ENCODE data around the gene CPNE8. TPM values are rescaled to one million over a fixed set of nuclear protein-coding genes. Genes with fewer than 3 reads are reported as not detected.

CPNE8 gene
- total and polyA plus RNA-seq, 5 donors from 2014 or later: 0.73 to 10.3 (median 1.5) TPM

GRCh38 chr12:38689704-38690103 is 215.7 kb downstream of the CPNE8 start:
- H3K36me3 Mint-ChIP-seq: peaks cover 14% of the 10 kb centered on the region

GRCh38 chr12:38689195-38689594 is 216.2 kb downstream of the CPNE8 start:
- Mint-ChIP-seq H3K9me3 (peaks cover 0 to 3% (median 0%) of the 10 kb centered on the region in 7 donors), H3K27ac (no peak overlapping the region), H3K4me3 (no peak overlapping the region), H3K27me3 (no peaks in the 10 kb centered on the region), H3K36me3 (peaks cover 14% of the 10 kb centered on the region), H3K4me1 (peaks cover 0 to 4% (median 0%) of the 10 kb centered on the region in 4 donors)
- Histone ChIP-seq H3K9me3 (ENCODE audit: control insufficient read depth in 2 of 2, low read length in 2 of 2) (no peaks in the 10 kb centered on the region), H3K27ac (ENCODE audit: insufficient read depth, low read length, poor library complexity, severe bottlenecking) (no peak overlapping the region), H3K36me3 (ENCODE audit: control insufficient read depth, insufficient read depth, low read length) (no peaks in the 10 kb centered on the region), H3K4me1 (ENCODE audit: control insufficient read depth, insufficient read depth, low read length, poor library complexity, severe bottlenecking) (no peaks in the 10 kb centered on the region), H3K4me3 (ENCODE audit: low read depth, low read length) (no peak overlapping the region), H3K27me3 (ENCODE audit: control insufficient read depth, insufficient read depth, low read length) (no peaks in the 10 kb centered on the region)
- DNase-seq (no peak), ATAC-seq (ENCODE audit: low read depth in 2 of 2) (no peak)

More at GRCh38 chr12:38689704-38690103, 215.7 kb downstream of the CPNE8 start:
- H3K27ac ChIP-seq (ENCODE audit: insufficient read depth, low read length, poor library complexity, severe bottlenecking): no peak overlapping the region
- Mint-ChIP-seq H3K4me3 (no peak overlapping the region), H3K27ac (no peak overlapping the region), H3K27me3 (no peaks in the 10 kb centered on the region), H3K9me3 (peaks cover 0 to 3% (median 0%) of the 10 kb centered on the region in 7 donors), H3K4me1 (peaks cover 0 to 4% (median 0%) of the 10 kb centered on the region in 4 donors)
- ATAC-seq (ENCODE audit: low read depth in 2 of 2) (no peak), DNase-seq (no peak)
- H3K4me1 ChIP-seq (ENCODE audit: control insufficient read depth, insufficient read depth, low read length, poor library complexity, severe bottlenecking): no peaks in the 10 kb centered on the region
- no peaks in the 10 kb centered on the region for H3K27me3 ChIP-seq (ENCODE audit: control insufficient read depth, insufficient read depth, low read length)
- H3K9me3 ChIP-seq (ENCODE audit: control insufficient read depth in 2 of 2, low read length in 2 of 2): no peaks in the 10 kb centered on the region
- H3K36me3 ChIP-seq (ENCODE audit: control insufficient read depth, insufficient read depth, low read length): no peaks in the 10 kb centered on the region
- H3K4me3 ChIP-seq (ENCODE audit: low read depth, low read length): no peak overlapping the region

DNA sequence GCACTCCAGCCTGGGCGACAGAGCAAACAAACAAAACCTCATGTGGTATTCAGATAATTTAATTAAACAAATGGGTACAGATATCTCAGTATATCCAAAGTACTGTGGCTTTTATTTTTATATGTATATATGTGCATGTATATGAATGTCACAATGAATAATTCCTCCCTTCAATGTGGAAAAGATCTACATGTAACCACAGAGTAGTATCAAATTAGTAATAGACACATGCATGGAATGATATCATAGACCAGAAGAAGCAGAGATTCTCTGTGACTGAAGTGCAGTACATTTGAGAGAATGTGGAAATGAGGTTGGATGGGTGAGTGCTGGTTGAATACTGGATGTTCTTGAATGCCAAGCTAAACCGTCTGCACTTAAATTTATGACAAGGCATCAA is 222.9 kb downstream of the CPNE8 start:
- H3K36me3 Mint-ChIP-seq: peaks cover 10% of the 10 kb centered on the region
- DNase-seq: no peak
- no peaks in the 10 kb centered on the region for H3K4me1 ChIP-seq (ENCODE audit: control insufficient read depth, insufficient read depth, low read length, poor library complexity, severe bottlenecking)
- peaks cover 0 to 1% (median 0%) of the 10 kb centered on the region in 7 donors for H3K9me3 Mint-ChIP-seq
- H3K36me3 ChIP-seq (ENCODE audit: control insufficient read depth, insufficient read depth, low read length): no peaks in the 10 kb centered on the region
- no peak overlapping the region for H3K27ac ChIP-seq (ENCODE audit: insufficient read depth, low read length, poor library complexity, severe bottlenecking)
- ATAC-seq (ENCODE audit: low read depth in 2 of 2): no peak
- no peaks in the 10 kb centered on the region for H3K4me1 Mint-ChIP-seq
- no peaks in the 10 kb centered on the region for H3K27me3 Mint-ChIP-seq
- no peak overlapping the region for H3K27ac Mint-ChIP-seq
- no peak overlapping the region for H3K4me3 ChIP-seq (ENCODE audit: low read depth, low read length)
- no peak overlapping the region for H3K4me3 Mint-ChIP-seq
- H3K9me3 ChIP-seq (ENCODE audit: control insufficient read depth in 2 of 2, low read length in 2 of 2): no peaks in the 10 kb centered on the region
- no peaks in the 10 kb centered on the region for H3K27me3 ChIP-seq (ENCODE audit: control insufficient read depth, insufficient read depth, low read length)

DNA sequence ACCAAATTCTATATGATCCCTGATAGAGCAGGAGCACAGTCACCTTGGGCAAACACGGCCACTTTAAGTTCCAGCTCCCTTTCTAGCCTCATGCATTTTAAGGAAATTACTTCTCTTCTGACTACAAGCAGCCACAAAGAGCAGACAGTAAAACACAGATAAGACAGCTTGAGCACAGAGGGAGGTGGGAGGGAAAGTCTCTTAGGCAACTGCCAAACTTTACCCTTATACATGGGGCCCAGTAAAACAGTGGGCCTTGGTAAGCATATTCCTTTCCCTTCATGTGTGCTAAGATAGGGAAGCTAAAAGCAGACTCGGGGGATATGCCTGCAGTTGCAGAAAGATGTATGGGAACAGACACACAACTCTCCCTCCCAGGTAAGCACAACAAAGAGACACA is 235.9 kb downstream of the CPNE8 start:
- no peak overlapping the region for H3K27ac ChIP-seq (ENCODE audit: insufficient read depth, low read length, poor library complexity, severe bottlenecking)
- Mint-ChIP-seq H3K36me3 (peaks cover 13% of the 10 kb centered on the region), H3K4me3 (no peak overlapping the region), H3K4me1 (no peaks in the 10 kb centered on the region), H3K27ac (no peak overlapping the region), H3K9me3 (peaks cover 0 to 2% (median 0%) of the 10 kb centered on the region in 7 donors), H3K27me3 (no peaks in the 10 kb centered on the region)
- ATAC-seq (ENCODE audit: low read depth in 2 of 2): no peak
- no peak overlapping the region for H3K4me3 ChIP-seq (ENCODE audit: low read depth, low read length)
- no peaks in the 10 kb centered on the region for H3K9me3 ChIP-seq (ENCODE audit: control insufficient read depth in 2 of 2, low read length in 2 of 2)
- no peak for DNase-seq
- no peaks in the 10 kb centered on the region for H3K27me3 ChIP-seq (ENCODE audit: control insufficient read depth, insufficient read depth, low read length)
- no peaks in the 10 kb centered on the region for H3K4me1 ChIP-seq (ENCODE audit: control insufficient read depth, insufficient read depth, low read length, poor library complexity, severe bottlenecking)
- H3K36me3 ChIP-seq (ENCODE audit: control insufficient read depth, insufficient read depth, low read length): no peaks in the 10 kb centered on the region

GRCh38 chr12:38669081-38669480 is 236.3 kb downstream of the CPNE8 start:
- H3K4me3 ChIP-seq (ENCODE audit: low read depth, low read length): no peak overlapping the region
- no peak for ATAC-seq (ENCODE audit: low read depth in 2 of 2)
- no peak overlapping the region for H3K27ac Mint-ChIP-seq
- H3K27me3 Mint-ChIP-seq: no peaks in the 10 kb centered on the region
- H3K9me3 ChIP-seq (ENCODE audit: control insufficient read depth in 2 of 2, low read length in 2 of 2): no peaks in the 10 kb centered on the region
- no peaks in the 10 kb centered on the region for H3K4me1 ChIP-seq (ENCODE audit: control insufficient read depth, insufficient read depth, low read length, poor library complexity, severe bottlenecking)
- DNase-seq: no peak
- H3K4me1 Mint-ChIP-seq: no peaks in the 10 kb centered on the region
- H3K27me3 ChIP-seq (ENCODE audit: control insufficient read depth, insufficient read depth, low read length): no peaks in the 10 kb centered on the region
- H3K9me3 Mint-ChIP-seq: peaks cover 0 to 2% (median 0%) of the 10 kb centered on the region in 7 donors
- peaks cover 10% of the 10 kb centered on the region for H3K36me3 Mint-ChIP-seq
- no peaks in the 10 kb centered on the region for H3K36me3 ChIP-seq (ENCODE audit: control insufficient read depth, insufficient read depth, low read length)
- H3K27ac ChIP-seq (ENCODE audit: insufficient read depth, low read length, poor library complexity, severe bottlenecking): no peak overlapping the region
- no peak overlapping the region for H3K4me3 Mint-ChIP-seq

DNA sequence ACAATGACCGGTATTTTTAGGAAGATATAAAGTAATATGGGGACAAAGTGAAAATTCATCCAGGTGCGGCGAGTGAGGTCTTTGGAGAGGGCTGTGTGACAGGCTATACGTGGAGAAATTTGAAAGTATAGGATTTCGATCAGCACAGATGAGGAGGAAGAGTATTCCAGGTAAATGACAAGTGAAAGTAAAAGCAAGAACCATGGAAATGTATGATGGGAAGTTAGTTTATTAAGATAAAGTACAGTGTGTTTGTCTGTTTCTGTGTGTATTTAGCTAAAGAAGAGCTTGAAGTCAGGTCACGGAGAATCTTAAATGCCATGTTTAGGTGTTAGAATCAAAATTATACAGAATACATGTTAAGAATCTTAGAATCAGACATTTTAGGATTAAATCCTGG is 239.0 kb downstream of the CPNE8 start:
- peaks cover 0 to 16% (median 7%) of the 10 kb centered on the region in 7 donors for H3K9me3 Mint-ChIP-seq
- H3K36me3 Mint-ChIP-seq: peaks cover 19% of the 10 kb centered on the region
- no peaks in the 10 kb centered on the region for H3K4me1 Mint-ChIP-seq
- ATAC-seq (ENCODE audit: low read depth in 2 of 2): no peak
- Histone ChIP-seq H3K27ac (ENCODE audit: insufficient read depth, low read length, poor library complexity, severe bottlenecking) (no peak overlapping the region), H3K9me3 (ENCODE audit: control insufficient read depth in 2 of 2, low read length in 2 of 2) (peaks cover 0 to 7% of the 10 kb centered on the region in 2 experiments), H3K4me1 (ENCODE audit: control insufficient read depth, insufficient read depth, low read length, poor library complexity, severe bottlenecking) (no peaks in the 10 kb centered on the region), H3K36me3 (ENCODE audit: control insufficient read depth, insufficient read depth, low read length) (no peaks in the 10 kb centered on the region), H3K27me3 (ENCODE audit: control insufficient read depth, insufficient read depth, low read length) (no peaks in the 10 kb centered on the region), H3K4me3 (ENCODE audit: low read depth, low read length) (no peak overlapping the region)
- H3K4me3 Mint-ChIP-seq: no peak overlapping the region
- no peak for DNase-seq
- H3K27me3 Mint-ChIP-seq: no peaks in the 10 kb centered on the region
- H3K27ac Mint-ChIP-seq: no peak overlapping the region

GRCh38 chr12:38664661-38665269 is 240.6 kb downstream of the CPNE8 start:
- Histone ChIP-seq H3K27me3 (ENCODE audit: control insufficient read depth, insufficient read depth, low read length) (no peaks in the 10 kb centered on the region), H3K4me1 (ENCODE audit: control insufficient read depth, insufficient read depth, low read length, poor library complexity, severe bottlenecking) (no peaks in the 10 kb centered on the region), H3K9me3 (ENCODE audit: control insufficient read depth in 2 of 2, low read length in 2 of 2) (peaks cover 0 to 7% of the 10 kb centered on the region in 2 experiments), H3K27ac (ENCODE audit: insufficient read depth, low read length, poor library complexity, severe bottlenecking) (no peak overlapping the region), H3K4me3 (ENCODE audit: low read depth, low read length) (no peak overlapping the region), H3K36me3 (ENCODE audit: control insufficient read depth, insufficient read depth, low read length) (no peaks in the 10 kb centered on the region)
- DNase-seq (peak in 1 of 3 donors; percentile 10), ATAC-seq (ENCODE audit: low read depth in 2 of 2) (no peak)
- Mint-ChIP-seq H3K36me3 (peaks cover 22% of the 10 kb centered on the region), H3K9me3 (peaks cover 0 to 20% (median 7%) of the 10 kb centered on the region in 7 donors), H3K4me3 (no peak overlapping the region), H3K27ac (no peak overlapping the region), H3K4me1 (no peaks in the 10 kb centered on the region), H3K27me3 (no peaks in the 10 kb centered on the region)

DNA sequence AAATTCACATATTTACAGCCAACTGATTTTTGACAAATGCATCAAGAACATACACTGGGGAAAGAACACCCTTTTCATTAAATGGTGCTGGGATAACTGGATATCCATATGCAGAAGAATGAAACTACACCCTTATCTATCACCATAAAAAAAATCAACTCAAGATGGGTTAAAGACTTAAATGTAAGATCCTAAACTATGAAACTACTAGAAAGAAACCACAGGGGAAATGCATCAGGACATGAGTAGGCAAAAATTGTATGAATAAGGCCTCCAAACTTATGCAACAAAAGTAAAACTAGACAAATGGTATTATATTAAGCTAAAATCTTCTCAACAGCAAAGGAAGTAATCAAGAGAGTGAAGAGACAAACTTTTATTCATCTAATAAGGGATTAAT is 242.6 kb downstream of the CPNE8 start:
- ATAC-seq (ENCODE audit: low read depth in 2 of 2) (no peak), DNase-seq (no peak)
- peaks cover 0 to 27% (median 13%) of the 10 kb centered on the region in 7 donors for H3K9me3 Mint-ChIP-seq
- peaks cover 26% of the 10 kb centered on the region for H3K36me3 Mint-ChIP-seq
- no peaks in the 10 kb centered on the region for H3K36me3 ChIP-seq (ENCODE audit: control insufficient read depth, insufficient read depth, low read length)
- no peaks in the 10 kb centered on the region for H3K27me3 ChIP-seq (ENCODE audit: control insufficient read depth, insufficient read depth, low read length)
- H3K4me1 ChIP-seq (ENCODE audit: control insufficient read depth, insufficient read depth, low read length, poor library complexity, severe bottlenecking): no peaks in the 10 kb centered on the region
- no peak overlapping the region for H3K27ac Mint-ChIP-seq
- no peaks in the 10 kb centered on the region for H3K27me3 Mint-ChIP-seq
- H3K4me3 ChIP-seq (ENCODE audit: low read depth, low read length): no peak overlapping the region
- H3K27ac ChIP-seq (ENCODE audit: insufficient read depth, low read length, poor library complexity, severe bottlenecking): no peak overlapping the region
- peaks cover 0 to 7% of the 10 kb centered on the region in 2 experiments for H3K9me3 ChIP-seq (ENCODE audit: control insufficient read depth in 2 of 2, low read length in 2 of 2)
- peaks cover 0 to 3% (median 1%) of the 10 kb centered on the region in 4 donors for H3K4me1 Mint-ChIP-seq
- no peak overlapping the region for H3K4me3 Mint-ChIP-seq
